ENCODE data around the gene SEMA6B. TPM values are rescaled to one million over a fixed set of nuclear protein-coding genes. Genes with fewer than 3 reads are reported as not detected.

SEMA6B gene
- total and polyA plus RNA-seq, 2 donors (not counting 3 experiments of a cell fraction or from before 2014, with no cell fraction given): 97.8 to 176 TPM

DNA sequence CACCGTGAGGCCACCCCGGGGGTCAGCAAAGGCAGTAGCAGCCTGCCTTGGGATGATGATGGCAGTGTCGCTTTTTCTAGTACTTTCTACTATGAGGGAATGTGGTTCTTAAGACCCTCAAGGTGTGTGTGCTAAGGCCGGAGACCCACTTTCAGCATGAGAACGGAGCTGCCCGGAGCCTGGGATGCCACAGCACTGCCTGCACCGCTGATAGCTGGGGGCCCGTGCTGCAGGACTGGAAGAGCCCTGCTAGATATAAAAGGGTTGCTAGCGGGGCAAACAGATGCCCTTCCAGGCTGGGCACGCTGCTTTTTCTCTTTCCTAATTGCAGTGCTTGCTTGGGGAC is 55.7 kb downstream of the SEMA6B start:
- Histone ChIP-seq H3K27ac (ENCODE audit: insufficient read depth, low read depth, low read length) (no peak overlapping the region), H3K4me3 (replicated peaks in 1 of 3; ENCODE audit: insufficient read depth in 1 of 3, low read depth in 1 of 3, low read length in 3 of 3) (no peak overlapping the region), H3K9me3 (replicated peaks; ENCODE audit: control insufficient read depth, insufficient read depth, low read length) (no peaks in the 10 kb centered on the region), H3K9me1 (replicated peaks; ENCODE audit: control insufficient read depth, extremely low read depth, insufficient read depth, low read length) (no peaks in the 10 kb centered on the region), H3K4me1 (ENCODE audit: control insufficient read depth, extremely low read depth, insufficient read depth, low read length) (peaks cover 10% of the 10 kb centered on the region), H3K36me3 (ENCODE audit: control insufficient read depth in 2 of 2, extremely low read depth in 1 of 2, insufficient read depth in 2 of 2, low read length in 2 of 2) (peaks cover 5 to 24% of the 10 kb centered on the region in 2 experiments), H3K79me2 (ENCODE audit: control insufficient read depth, insufficient read depth, low read length) (no peaks in the 10 kb centered on the region), H2AFZ (ENCODE audit: low read depth, low read length) (no peak overlapping the region), H3K9ac (replicated peaks; ENCODE audit: extremely low read depth, insufficient read depth, low read length) (no peak overlapping the region), H3K4me2 (ENCODE audit: insufficient read depth, low read length) (no peak overlapping the region), H4K20me1 (replicated peaks; ENCODE audit: control insufficient read depth, extremely low read depth, insufficient read depth, low read length) (no peaks in the 10 kb centered on the region), H3K27me3 (ENCODE audit: control insufficient read depth in 2 of 2, insufficient read depth in 2 of 2, low read length in 2 of 2) (no peaks in the 10 kb centered on the region)
- ChIA-PET POLR2A (no interaction called here), CTCF (interaction anchor here (1.7 to 1.9 kb wide), 2 partner anchors 20 to 21 kb away, joined by 7 to 11 read pairs; no protein-coding TSS in a partner anchor)
- intact Hi-C loops (cut with micrococcal nuclease) (no loop called here), dilution Hi-C loops (cut with MboI; ENCODE audit: extremely low pct_ligation_motif_present, low sequenced_read_pairs) (no loop called here)
- FAIRE-seq (no peak), DNase-seq (ENCODE audit: low read depth, low spot score) (no peak)
- no TSS peak for BruUV-seq (replicated peaks)
- no peak for TF ChIP-seq MYC (IDR thresholded peaks at IDR 0.05; ENCODE audit: low read depth, low read length)
- TF ChIP-seq FOS (IDR thresholded peaks at IDR 0.05; ENCODE audit: borderline replicate concordance, insufficient read depth, low read length): no peak
- no peak for TF ChIP-seq GATA2 (IDR thresholded peaks at IDR 0.05; ENCODE audit: insufficient read depth, insufficient read length, low read depth, low read length)
- TF ChIP-seq POLR2A (IDR thresholded peaks at IDR 0.05; ENCODE audit: low read depth, low read length): no peak
- TF ChIP-seq, protein P1, sequence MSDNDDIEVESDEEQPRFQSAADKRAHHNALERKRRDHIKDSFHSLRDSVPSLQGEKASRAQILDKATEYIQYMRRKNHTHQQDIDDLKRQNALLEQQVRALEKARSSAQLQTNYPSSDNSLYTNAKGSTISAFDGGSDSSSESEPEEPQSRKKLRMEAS (IDR thresholded peaks at IDR 0.05; ENCODE audit: insufficient read depth, insufficient read length): no peak
- TF ChIP-seq POLR2AphosphoS5 (IDR thresholded peaks at IDR 0.05; ENCODE audit: insufficient read depth, low read depth, low read length): no peak
- no peak for TF ChIP-seq JUN (IDR thresholded peaks at IDR 0.05; ENCODE audit: borderline replicate concordance, insufficient read depth, insufficient read length, low read depth)
- TF ChIP-seq EZH2 (IDR thresholded peaks at IDR 0.05; ENCODE audit: borderline replicate concordance, low read depth, low read length, severe bottlenecking): no peak

Measured in endothelial cell of umbilical vein (primary cell).